Measurements from ENCODE around the gene GNG4. TPM values are rescaled to one million over a fixed set of nuclear protein-coding genes. Genes with fewer than 3 reads are reported as not detected.

GNG4 gene
- total and polyA plus RNA-seq, 2 of the 4 experiments (the other 2 are of a cell fraction), result 0.18 to 0.29 TPM

- no TSS peak for BruUV-seq (replicated peaks)
- H3K23ac ChIP-seq (ENCODE audit: low read depth, low read length), result no peak overlapping the region
- CTCF ChIA-PET, result no interaction called here
Observed at GRCh38 chr1:235563513-235564061, 86.0 kb downstream of the GNG4 start.

More at GRCh38 chr1:235563513-235564061, 86.0 kb downstream of the GNG4 start:
- H3K9me1 ChIP-seq (ENCODE audit: insufficient read depth, low read length), result no peaks in the 10 kb centered on the region
- H2AK5ac ChIP-seq (ENCODE audit: low read depth, low read length), result no peak overlapping the region
- no peak overlapping the region for H2AFZ ChIP-seq (replicated peaks; ENCODE audit: low read length, poor library complexity)
- in situ Hi-C loops (cut with MboI; ENCODE audit: low sequenced_read_pairs), result no loop called here
- H4K8ac ChIP-seq (ENCODE audit: low read depth in 2 of 2, low read length in 2 of 2), result no peak overlapping the region
- no peak for DNase-seq
- ATAC-seq (ENCODE audit: low read depth), result no peak
- no peak overlapping the region for H2BK120ac ChIP-seq (ENCODE audit: low read depth, low read length)
- no peak overlapping the region for H2BK5ac ChIP-seq (ENCODE audit: low read depth, low read length, poor library complexity, severe bottlenecking)
- no peak overlapping the region for H4K5ac ChIP-seq (ENCODE audit: low read depth, low read length)
- POLR2A ChIA-PET (ENCODE audit: unreplicated experiment), result no interaction called here
- H3K9me3 ChIP-seq (ENCODE audit: control insufficient read depth, insufficient read depth, low read length), result no peaks in the 10 kb centered on the region
- H3K18ac ChIP-seq (ENCODE audit: low read depth, low read length), result no peak overlapping the region
- H3K4me2 ChIP-seq (ENCODE audit: low read depth, low read length), result no peak overlapping the region
- H3K14ac ChIP-seq (replicated peaks; ENCODE audit: low read depth, low read length), result no peak overlapping the region
- peaks cover 2% of the 10 kb centered on the region for H3K27me3 ChIP-seq (ENCODE audit: control insufficient read depth, insufficient read depth, low read length)
- H3K9ac ChIP-seq (ENCODE audit: low read depth, low read length), result no peak overlapping the region
- no peak overlapping the region for H3K27ac ChIP-seq (ENCODE audit: insufficient read depth, low read length)
- H2BK15ac ChIP-seq (ENCODE audit: low read depth, low read length), result no peak overlapping the region
- H2AK9ac ChIP-seq (replicated peaks; ENCODE audit: low read depth, low read length, poor library complexity), result no peak overlapping the region
- H3K4me1 ChIP-seq (ENCODE audit: control insufficient read depth, insufficient read depth, low read length), result no peaks in the 10 kb centered on the region
- no peak overlapping the region for H2BK20ac ChIP-seq (ENCODE audit: low read depth, low read length)
- dilution Hi-C loops (cut with HindIII; ENCODE audit: low sequenced_read_pairs, unreplicated experiment), result no loop called here
- no peaks in the 10 kb centered on the region for H3K36me3 ChIP-seq (ENCODE audit: control insufficient read depth, insufficient read depth, low read length)
- no peak overlapping the region for H4K91ac ChIP-seq (ENCODE audit: insufficient read depth, low read depth, low read length)
- H3K79me1 ChIP-seq (ENCODE audit: low read depth in 1 of 2, low read length in 2 of 2), result no peaks in the 10 kb centered on the region
- H4K20me1 ChIP-seq (ENCODE audit: insufficient read depth, low read length), result no peaks in the 10 kb centered on the region
- no peak overlapping the region for H3K4me3 ChIP-seq (ENCODE audit: insufficient read depth, low read depth, low read length)
- WGBS, 2 experiments (ENCODE audit: extremely low coverage in 2 of 2, insufficient read length in 1 of 2), result no CpG with 5 or more reads among the region's 1 CpG
- TF ChIP-seq FOS (IDR thresholded peaks at IDR 0.05; ENCODE audit: low read depth, low read length), result no peak
- no peak for TF ChIP-seq BHLHE40 (IDR thresholded peaks at IDR 0.05; ENCODE audit: low read depth, low read length)
- no peak for TF ChIP-seq RCOR1 (IDR thresholded peaks at IDR 0.05; ENCODE audit: insufficient replicate concordance, low read length)
- TF ChIP-seq NFE2L2 (IDR thresholded peaks at IDR 0.05; ENCODE audit: low read depth, low read length), result no peak
- no peak for TF ChIP-seq CTCF (conservative IDR thresholded peaks at IDR 0.05; ENCODE audit: low read depth, low read length)
- no peak for TF ChIP-seq RFX5 (IDR thresholded peaks at IDR 0.05; ENCODE audit: low read depth, low read length)
- no peak for TF ChIP-seq MAFK (IDR thresholded peaks at IDR 0.05; ENCODE audit: low read depth, low read length)
- intact Hi-C loops (cut with micrococcal nuclease), result no loop called here
- no peak overlapping the region for H3K4ac ChIP-seq (ENCODE audit: low read depth, low read length)
- H3K56ac ChIP-seq (ENCODE audit: extremely low read depth, insufficient read depth, low read length), result no peak overlapping the region
